ENCODE results near the gene NR1H2.
"Not testable (repeated sequence)": the region's sequence is repeated elsewhere in the genome, so short reads cannot be mapped to it uniquely, and the experiment has no call there.

Gene NR1H2

GRCh38 chr19:50376166-50377050 lies at the start of gene NR1H2:
TSS of gene NR1H2 (plus strand) at chr19:50376457. CDS start at chr19:50377606, 1,149 bp downstream.
- peak; percentile 96 for DNase-seq

GRCh38 chr19:50327013-50327412 lies 49.2 kb upstream of the NR1H2 start:
- DNase-seq: no peak

GRCh38 chr19:50327461-50328223 lies 48.6 kb upstream of the NR1H2 start:
- DNase-seq: no peak

- DNase-seq: peak; percentile 48
These were observed 47.9 kb upstream of the NR1H2 start for GRCh38 chr19:50328224-50328872.

- DNase-seq: no peak
These were observed 47.4 kb upstream of the NR1H2 start for GRCh38 chr19:50328873-50329145.

- peak; percentile 99 for DNase-seq
These were observed 46.9 kb upstream of the NR1H2 start, which contains the start of gene KCNC3 for GRCh38 chr19:50329146-50329925. TSS of gene KCNC3 (minus strand) at chr19:50329377. CDS start at chr19:50329082, 295 bp downstream.

- DNase-seq: not testable (repeated sequence)
These were observed 46.3 kb upstream of the NR1H2 start for GRCh38 chr19:50329926-50330294.

GRCh38 chr19:50330365-50331078 lies 45.7 kb upstream of the NR1H2 start:
- peak; percentile 91 for DNase-seq

GRCh38 chr19:50331221-50331993 lies 44.9 kb upstream of the NR1H2 start:
- no peak for DNase-seq

- DNase-seq: no peak
These were observed 44.3 kb upstream of the NR1H2 start for GRCh38 chr19:50331994-50332243.

GRCh38 chr19:50332244-50333038 lies 43.8 kb upstream of the NR1H2 start:
- DNase-seq: no peak

GRCh38 chr19:50333235-50333736 lies 43.0 kb upstream of the NR1H2 start:
- DNase-seq: peak; percentile 83

- DNase-seq: peak; percentile 70
These were observed 42.3 kb upstream of the NR1H2 start for GRCh38 chr19:50333737-50334617.

GRCh38 chr19:50334741-50335421 lies 41.4 kb upstream of the NR1H2 start:
- no peak for DNase-seq

- DNase-seq: not testable (repeated sequence)
These were observed 39.2 kb upstream of the NR1H2 start for GRCh38 chr19:50337031-50337430.

- no peak for DNase-seq
These were observed 35.9 kb upstream of the NR1H2 start for GRCh38 chr19:50340331-50340730.

GRCh38 chr19:50341091-50341564 lies 35.1 kb upstream of the NR1H2 start:
- DNase-seq: no peak

- DNase-seq: no peak
These were observed 31.5 kb upstream of the NR1H2 start for GRCh38 chr19:50344661-50345318.

All from NCI-H2171 (cell line).